ENCODE results near the gene CNDP1.

GRCh38 chr18:74625157-74625556 is 90.9 kb downstream of the CNDP1 start:
- no peak for TF ChIP-seq CTCF (IDR thresholded peaks at IDR 0.05)
- TF ChIP-seq POLR2A (IDR thresholded peaks at IDR 0.05) = no peak
